MM.1S (cell line): ENCODE results near the gene SLC16A10.
"Not testable (repeated sequence)": the region's sequence is repeated elsewhere in the genome, so short reads cannot be mapped to it uniquely, and the experiment has no call there.

Experiments used
- DNase-seq: peaks from one replicate; pipeline ENCODE4 v3.0.0-alpha.2; 2015
- H2AFZ ChIP-seq: fragments of 300-600 bp; sonication (generic); 2 replicates; pipeline ENCODE4 v1.6.0; 2016; ENCODE audit warnings: antibody characterized with exemption, low read length
- H3F3A ChIP-seq: fragments of 300-600 bp; sonication (generic); 2 replicates; pipeline ENCODE4 v1.6.1; 2016; ENCODE audit warnings: mild to moderate bottlenecking, antibody characterized with exemption, low read length, moderate library complexity, mixed read lengths; ENCODE audit not compliant: insufficient read depth
- H3K27ac ChIP-seq: fragments of 300-600 bp; sonication (generic); 2 replicates; pipeline ENCODE4 v1.5.1; 2016; ENCODE audit warnings: mild to moderate bottlenecking, low read length
- H3K27me3 ChIP-seq: fragments of 300-600 bp; sonication (generic); replicated peaks from 2 replicates; pipeline ENCODE4 v1.6.0; 2016; ENCODE audit warnings: low read length; ENCODE audit not compliant: insufficient read depth
- H3K36me3 ChIP-seq: fragments of 300-600 bp; sonication (generic); replicated peaks from 2 replicates; pipeline ENCODE4 v1.6.1; 2016; ENCODE audit warnings: mild to moderate bottlenecking, low read length, mixed read lengths; ENCODE audit not compliant: insufficient read depth
- H3K4me1 ChIP-seq: fragments of 300-600 bp; sonication (generic); 2 replicates; pipeline ENCODE4 v1.6.1; 2016; ENCODE audit warnings: low read length, mixed read lengths
- H3K4me2 ChIP-seq: fragments of 300-600 bp; sonication (generic); 2 replicates; pipeline ENCODE4 v1.6.0; 2016; ENCODE audit warnings: low read depth, low read length
- H3K4me3 ChIP-seq: fragments of 300-600 bp; sonication (generic); 2 replicates; pipeline ENCODE4 v1.5.1; 2016; ENCODE audit warnings: low read length, mixed read lengths
- H3K79me2 ChIP-seq: fragments of 300-600 bp; sonication (generic); 2 replicates; pipeline ENCODE4 v1.6.1; 2016; ENCODE audit warnings: mixed run types, low read length, mixed read lengths
- H3K9ac ChIP-seq: fragments of 300-600 bp; sonication (generic); 2 replicates; pipeline ENCODE4 v1.6.1; 2016; ENCODE audit warnings: low read length, mixed read lengths
- H3K9me2 ChIP-seq: fragments of 300-600 bp; sonication (generic); replicated peaks from 2 replicates; pipeline ENCODE4 v1.6.1; 2016; ENCODE audit warnings: mild to moderate bottlenecking, low read length, mixed read lengths; ENCODE audit not compliant: insufficient read depth
- H3K9me3 ChIP-seq: fragments of 300-600 bp; sonication (generic); replicated peaks from 2 replicates; pipeline ENCODE4 v1.6.1; 2016; ENCODE audit warnings: mild to moderate bottlenecking, low read length, mixed read lengths; ENCODE audit not compliant: insufficient read depth
- H4K20me1 ChIP-seq: fragments of 300-600 bp; sonication (generic); 2 replicates; pipeline ENCODE4 v1.6.1; 2016; ENCODE audit warnings: mild to moderate bottlenecking, low read length, moderate library complexity, mixed read lengths; ENCODE audit not compliant: insufficient read depth
- EZH2 ChIP-seq: fragments of 300-600 bp; sonication (generic); optimal IDR thresholded peaks from 2 replicates; pipeline ENCODE3; 2017; ENCODE audit warnings: low read depth, mild to moderate bottlenecking, antibody characterized with exemption, low read length, mixed read lengths
- EZH2phosphoT487 ChIP-seq: fragments of 300-600 bp; sonication (generic); IDR thresholded peaks from 2 replicates; pipeline ENCODE4 v1.6.1; 2018; ENCODE audit warnings: antibody characterized with exemption, low read length
- TF ChIP-seq, protein P1 (sequence below): fragments of 300-600 bp; sonication (generic); IDR thresholded peaks from 2 replicates; pipeline ENCODE4 v1.5.1; 2016; ENCODE audit warnings: antibody characterized with exemption, low read length, mixed read lengths

Gene SLC16A10

DNA sequence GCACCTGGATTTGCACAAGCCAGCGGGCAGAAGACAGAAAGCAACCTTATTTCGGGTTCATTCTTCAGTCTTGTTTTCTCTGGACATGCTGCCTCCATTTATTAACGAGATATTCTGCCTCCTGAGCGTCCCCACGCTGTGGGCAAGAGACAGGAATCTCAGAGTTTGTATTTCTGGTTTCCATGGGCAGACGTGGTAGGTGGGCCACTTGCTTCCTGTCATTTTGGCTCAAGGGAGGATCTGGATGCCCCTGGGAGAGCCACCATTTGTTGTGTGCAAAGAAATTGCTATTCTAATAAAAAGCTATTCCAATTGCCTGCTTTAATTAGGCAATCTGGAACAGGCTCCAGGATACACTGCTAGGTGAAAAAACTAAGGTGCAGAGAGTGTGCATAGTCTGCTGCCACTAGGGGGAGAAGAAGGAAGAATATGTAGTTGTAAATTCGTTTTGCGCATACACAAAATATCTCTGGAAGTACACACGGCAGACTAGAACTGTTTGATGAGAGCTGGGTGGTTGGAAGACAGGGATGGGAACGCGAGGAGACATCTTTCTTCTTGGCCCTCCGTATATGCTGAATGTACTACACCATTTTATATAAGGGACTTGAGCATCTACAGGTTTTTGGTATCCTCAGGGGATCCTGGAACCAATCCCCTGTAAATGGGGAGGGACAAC is 30.1 kb upstream of the SLC16A10 start:
- Histone ChIP-seq H2AFZ (no peak overlapping the region), H3K9ac (no peak overlapping the region), H3K9me3 (no peaks in the 10 kb centered on the region), H3K27ac (no peak overlapping the region), H3F3A (no peaks in the 10 kb centered on the region), H3K27me3 (no peaks in the 10 kb centered on the region), H3K9me2 (no peaks in the 10 kb centered on the region), H3K4me2 (no peak overlapping the region), H4K20me1 (no peaks in the 10 kb centered on the region), H3K36me3 (no peaks in the 10 kb centered on the region), H3K4me3 (no peak overlapping the region), H3K79me2 (no peaks in the 10 kb centered on the region), H3K4me1 (no peaks in the 10 kb centered on the region)
- TF ChIP-seq EZH2phosphoT487, result no peak
- TF ChIP-seq, protein P1, sequence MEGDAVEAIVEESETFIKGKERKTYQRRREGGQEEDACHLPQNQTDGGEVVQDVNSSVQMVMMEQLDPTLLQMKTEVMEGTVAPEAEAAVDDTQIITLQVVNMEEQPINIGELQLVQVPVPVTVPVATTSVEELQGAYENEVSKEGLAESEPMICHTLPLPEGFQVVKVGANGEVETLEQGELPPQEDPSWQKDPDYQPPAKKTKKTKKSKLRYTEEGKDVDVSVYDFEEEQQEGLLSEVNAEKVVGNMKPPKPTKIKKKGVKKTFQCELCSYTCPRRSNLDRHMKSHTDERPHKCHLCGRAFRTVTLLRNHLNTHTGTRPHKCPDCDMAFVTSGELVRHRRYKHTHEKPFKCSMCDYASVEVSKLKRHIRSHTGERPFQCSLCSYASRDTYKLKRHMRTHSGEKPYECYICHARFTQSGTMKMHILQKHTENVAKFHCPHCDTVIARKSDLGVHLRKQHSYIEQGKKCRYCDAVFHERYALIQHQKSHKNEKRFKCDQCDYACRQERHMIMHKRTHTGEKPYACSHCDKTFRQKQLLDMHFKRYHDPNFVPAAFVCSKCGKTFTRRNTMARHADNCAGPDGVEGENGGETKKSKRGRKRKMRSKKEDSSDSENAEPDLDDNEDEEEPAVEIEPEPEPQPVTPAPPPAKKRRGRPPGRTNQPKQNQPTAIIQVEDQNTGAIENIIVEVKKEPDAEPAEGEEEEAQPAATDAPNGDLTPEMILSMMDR, result peak; percentile 76
- DNase-seq, result peak; percentile 40

DNA sequence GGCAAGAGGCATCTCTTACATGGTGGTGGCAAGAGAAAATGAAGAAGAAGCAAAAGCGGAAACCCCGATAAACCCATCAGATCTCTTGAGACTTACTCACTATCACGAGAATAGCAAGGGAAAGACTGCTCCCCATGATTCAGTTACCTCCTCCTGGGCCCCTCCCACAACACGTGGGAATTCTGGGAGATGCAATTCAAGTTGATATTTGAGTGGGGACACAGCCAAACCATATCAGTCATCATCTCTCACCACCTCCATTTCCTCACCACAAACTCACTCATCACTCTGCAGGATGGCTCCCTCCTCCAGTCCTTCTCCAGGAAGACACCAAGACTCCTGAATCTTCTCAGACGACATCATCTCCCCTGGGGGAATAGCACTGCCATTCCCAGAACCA is 25.8 kb upstream of the SLC16A10 start:
- no peaks in the 10 kb centered on the region for H3K79me2 ChIP-seq
- no peaks in the 10 kb centered on the region for H3F3A ChIP-seq
- no peaks in the 10 kb centered on the region for H3K36me3 ChIP-seq
- H3K9ac ChIP-seq, result no peak overlapping the region
- no peaks in the 10 kb centered on the region for H3K4me1 ChIP-seq
- H3K4me3 ChIP-seq, result no peak overlapping the region
- H3K9me3 ChIP-seq, result no peaks in the 10 kb centered on the region
- H3K27ac ChIP-seq, result no peak overlapping the region
- no peaks in the 10 kb centered on the region for H3K27me3 ChIP-seq
- no peaks in the 10 kb centered on the region for H4K20me1 ChIP-seq
- no peak overlapping the region for H2AFZ ChIP-seq
- no peak for TF ChIP-seq EZH2phosphoT487
- TF ChIP-seq, protein P1, result no peak
- no peak for TF ChIP-seq EZH2
- no peak for DNase-seq
- H3K4me2 ChIP-seq, result no peak overlapping the region
- no peaks in the 10 kb centered on the region for H3K9me2 ChIP-seq

- H3K9me3 ChIP-seq, H3K27ac ChIP-seq, H3K4me1 ChIP-seq, H2AFZ ChIP-seq, H3F3A ChIP-seq, H3K4me2 ChIP-seq, H3K9ac ChIP-seq, H3K4me3 ChIP-seq, H3K36me3 ChIP-seq, H3K79me2 ChIP-seq, DNase-seq, H3K9me2 ChIP-seq, H4K20me1 ChIP-seq, H3K27me3 ChIP-seq: not testable (repeated sequence)
Measured at GRCh38 chr6:111061985-111062384, 25.3 kb upstream of the SLC16A10 start.

- not testable (repeated sequence) for H3K36me3 ChIP-seq, H3K79me2 ChIP-seq, H4K20me1 ChIP-seq, H3K4me3 ChIP-seq, H3K9ac ChIP-seq, H3K4me1 ChIP-seq, H3F3A ChIP-seq, H2AFZ ChIP-seq, H3K9me2 ChIP-seq, H3K27me3 ChIP-seq, H3K9me3 ChIP-seq, H3K27ac ChIP-seq, H3K4me2 ChIP-seq, DNase-seq
Measured at GRCh38 chr6:111062860-111063259, 24.4 kb upstream of the SLC16A10 start.
